C4-2B (cell line): ENCODE measurements around the gene UGT2B7.

Source experiments
- ZFX ChIP-seq: fragments of 450-650 bp; IDR thresholded peaks from 2 replicates; pipeline ENCODE4 v1.6.1; 2017
- TF ChIP-seq, protein P1 (sequence below): fragments of 450-650 bp; conservative IDR thresholded peaks from 2 replicates; pipeline ENCODE4 v1.5.1; 2017; ENCODE audit warnings: mild to moderate bottlenecking

DNA sequence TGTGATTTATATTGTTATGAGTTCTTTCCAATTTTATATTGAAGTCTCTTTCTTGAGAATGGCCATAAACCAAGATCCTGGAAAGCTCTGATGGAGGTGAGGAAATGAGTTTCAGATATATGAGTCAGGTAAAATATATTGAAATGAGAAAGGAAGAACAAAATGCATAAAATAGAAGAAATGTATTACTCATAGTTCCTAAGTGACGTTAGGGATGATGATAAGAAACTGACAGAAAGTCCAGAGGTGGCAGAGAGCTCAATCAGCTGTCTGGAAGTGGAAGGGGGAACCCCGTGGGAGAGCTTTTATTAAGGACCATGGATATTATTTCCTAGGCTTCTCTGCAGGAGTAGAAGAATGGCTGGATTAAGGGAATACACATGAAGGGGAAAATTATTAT lies 24.6 kb downstream of the UGT2B7 start:
- TF ChIP-seq, protein P1, sequence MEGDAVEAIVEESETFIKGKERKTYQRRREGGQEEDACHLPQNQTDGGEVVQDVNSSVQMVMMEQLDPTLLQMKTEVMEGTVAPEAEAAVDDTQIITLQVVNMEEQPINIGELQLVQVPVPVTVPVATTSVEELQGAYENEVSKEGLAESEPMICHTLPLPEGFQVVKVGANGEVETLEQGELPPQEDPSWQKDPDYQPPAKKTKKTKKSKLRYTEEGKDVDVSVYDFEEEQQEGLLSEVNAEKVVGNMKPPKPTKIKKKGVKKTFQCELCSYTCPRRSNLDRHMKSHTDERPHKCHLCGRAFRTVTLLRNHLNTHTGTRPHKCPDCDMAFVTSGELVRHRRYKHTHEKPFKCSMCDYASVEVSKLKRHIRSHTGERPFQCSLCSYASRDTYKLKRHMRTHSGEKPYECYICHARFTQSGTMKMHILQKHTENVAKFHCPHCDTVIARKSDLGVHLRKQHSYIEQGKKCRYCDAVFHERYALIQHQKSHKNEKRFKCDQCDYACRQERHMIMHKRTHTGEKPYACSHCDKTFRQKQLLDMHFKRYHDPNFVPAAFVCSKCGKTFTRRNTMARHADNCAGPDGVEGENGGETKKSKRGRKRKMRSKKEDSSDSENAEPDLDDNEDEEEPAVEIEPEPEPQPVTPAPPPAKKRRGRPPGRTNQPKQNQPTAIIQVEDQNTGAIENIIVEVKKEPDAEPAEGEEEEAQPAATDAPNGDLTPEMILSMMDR = no peak
- TF ChIP-seq ZFX = no peak
